Measurements from ENCODE around the gene FHIT. TPM values are rescaled to one million over a fixed set of nuclear protein-coding genes. Genes with fewer than 3 reads are reported as not detected.

FHIT gene
- total RNA-seq, 1 experiment from 2014 or later: 20.1 TPM

DNA sequence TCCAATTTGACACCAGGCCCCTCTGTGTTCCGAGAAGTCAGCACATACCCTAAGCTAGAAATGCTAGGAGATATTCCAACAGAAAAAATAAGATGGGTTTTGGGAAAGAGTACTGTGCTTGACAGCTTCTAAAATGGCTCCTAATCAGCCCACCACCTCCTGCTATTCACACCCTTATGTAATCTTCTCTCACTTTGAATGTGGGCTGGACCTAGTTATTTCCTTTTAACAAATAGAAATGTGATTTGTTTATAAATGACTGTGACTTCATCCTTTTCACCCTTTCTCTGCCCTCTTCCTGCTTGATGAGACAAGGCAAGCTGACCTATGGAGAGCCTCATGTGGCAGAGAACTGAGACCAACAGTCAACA lies 961.1 kb downstream of the FHIT start:
- TF ChIP-seq, protein P1, sequence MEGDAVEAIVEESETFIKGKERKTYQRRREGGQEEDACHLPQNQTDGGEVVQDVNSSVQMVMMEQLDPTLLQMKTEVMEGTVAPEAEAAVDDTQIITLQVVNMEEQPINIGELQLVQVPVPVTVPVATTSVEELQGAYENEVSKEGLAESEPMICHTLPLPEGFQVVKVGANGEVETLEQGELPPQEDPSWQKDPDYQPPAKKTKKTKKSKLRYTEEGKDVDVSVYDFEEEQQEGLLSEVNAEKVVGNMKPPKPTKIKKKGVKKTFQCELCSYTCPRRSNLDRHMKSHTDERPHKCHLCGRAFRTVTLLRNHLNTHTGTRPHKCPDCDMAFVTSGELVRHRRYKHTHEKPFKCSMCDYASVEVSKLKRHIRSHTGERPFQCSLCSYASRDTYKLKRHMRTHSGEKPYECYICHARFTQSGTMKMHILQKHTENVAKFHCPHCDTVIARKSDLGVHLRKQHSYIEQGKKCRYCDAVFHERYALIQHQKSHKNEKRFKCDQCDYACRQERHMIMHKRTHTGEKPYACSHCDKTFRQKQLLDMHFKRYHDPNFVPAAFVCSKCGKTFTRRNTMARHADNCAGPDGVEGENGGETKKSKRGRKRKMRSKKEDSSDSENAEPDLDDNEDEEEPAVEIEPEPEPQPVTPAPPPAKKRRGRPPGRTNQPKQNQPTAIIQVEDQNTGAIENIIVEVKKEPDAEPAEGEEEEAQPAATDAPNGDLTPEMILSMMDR (IDR thresholded peaks at IDR 0.05; ENCODE audit: unreplicated experiment): no peak
- DNase-seq (ENCODE audit: unreplicated experiment): no peak
- Mint-ChIP-seq H3K4me1 (ENCODE audit: insufficient read depth, unreplicated experiment) (peaks cover 9% of the 10 kb centered on the region), H3K27ac (ENCODE audit: low read depth, unreplicated experiment) (no peak overlapping the region), H3K36me3 (ENCODE audit: insufficient read depth, unreplicated experiment) (no peaks in the 10 kb centered on the region), H3K9me3 (ENCODE audit: unreplicated experiment) (no peaks in the 10 kb centered on the region), H3K4me3 (ENCODE audit: unreplicated experiment) (no peak overlapping the region), H3K27me3 (ENCODE audit: insufficient read depth, unreplicated experiment) (no peaks in the 10 kb centered on the region)
- POLR2A ChIA-PET: no interaction called here
- intact Hi-C loops (cut with micrococcal nuclease): no loop called here
- CTCF ChIA-PET: interaction anchor here (0.6 kb wide), 1 partner anchor 36 kb away, joined by 3 read pairs; no protein-coding TSS in a partner anchor
- BruUV-seq (replicated peaks): no TSS peak

DNA sequence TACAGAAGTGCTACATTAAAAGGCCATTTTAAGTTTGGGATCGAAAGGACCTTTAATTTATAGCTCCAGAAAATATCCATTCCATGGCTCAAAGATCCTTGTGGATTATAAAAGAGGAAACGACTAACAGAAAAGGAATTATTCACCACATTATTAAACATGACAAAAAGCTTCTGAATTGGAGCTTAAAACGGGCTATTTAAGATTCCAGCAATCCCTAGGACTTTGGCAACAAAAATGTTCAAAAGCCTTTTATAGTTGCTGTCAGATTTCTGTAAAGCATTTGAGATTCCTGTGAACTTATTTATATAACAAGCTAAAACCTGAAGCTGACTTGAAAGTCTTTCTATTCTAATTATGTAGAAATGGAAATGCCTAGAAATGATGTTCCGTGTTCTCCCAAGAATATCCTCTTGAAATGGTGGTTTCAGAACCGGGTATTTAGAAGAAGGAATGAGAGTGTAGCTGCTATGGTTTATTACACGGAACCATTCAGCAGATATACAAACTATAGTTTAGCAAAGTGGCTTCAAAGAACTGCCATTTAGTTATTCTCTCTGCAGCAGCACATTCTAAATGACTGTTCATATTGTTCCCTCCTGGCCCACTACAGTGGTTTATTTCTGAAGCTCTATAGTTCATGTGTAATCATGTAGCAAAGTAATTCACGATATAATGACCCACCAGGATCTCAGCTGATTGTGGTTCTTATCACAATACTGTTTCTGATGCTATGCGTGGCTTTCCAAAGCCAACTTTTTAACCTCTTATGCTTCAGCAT lies 961.7 kb downstream of the FHIT start:
- ChIA-PET CTCF (interaction anchor here (0.6 to 0.7 kb wide), 2 partner anchors 37 to 139 kb away, joined by 3 to 4 read pairs; no protein-coding TSS in a partner anchor), POLR2A (no interaction called here)

DNA sequence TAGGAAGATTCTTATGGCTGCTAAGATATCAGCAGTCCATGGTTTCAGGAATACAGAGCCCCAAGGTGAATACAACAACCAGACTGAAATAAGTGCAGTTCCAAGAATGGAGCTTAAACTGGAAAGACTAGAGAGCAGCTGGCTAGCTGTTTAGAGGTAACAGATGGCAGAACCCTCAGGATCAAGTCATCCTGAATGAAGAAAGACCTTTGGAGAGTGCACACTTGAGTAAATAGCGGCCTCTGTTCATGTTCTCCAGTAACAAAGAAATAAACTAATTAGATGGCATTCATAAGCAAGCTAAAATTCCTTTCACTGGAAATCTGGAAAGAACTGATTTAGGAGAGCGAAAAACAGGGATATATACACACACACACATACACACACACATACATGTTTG lies 968.4 kb downstream of the FHIT start:
- Mint-ChIP-seq H3K36me3 (ENCODE audit: insufficient read depth, unreplicated experiment) (no peaks in the 10 kb centered on the region), H3K4me3 (ENCODE audit: unreplicated experiment) (no peak overlapping the region), H3K4me1 (ENCODE audit: insufficient read depth, unreplicated experiment) (no peaks in the 10 kb centered on the region), H3K9me3 (ENCODE audit: unreplicated experiment) (no peaks in the 10 kb centered on the region), H3K27me3 (ENCODE audit: insufficient read depth, unreplicated experiment) (no peaks in the 10 kb centered on the region), H3K27ac (ENCODE audit: low read depth, unreplicated experiment) (no peak overlapping the region)
- TF ChIP-seq, protein P1 (IDR thresholded peaks at IDR 0.05; ENCODE audit: unreplicated experiment): no peak
- ChIA-PET CTCF (interaction anchor here (0.7 kb wide), 1 partner anchor 91 kb away, joined by 3 read pairs; no protein-coding TSS in a partner anchor), POLR2A (no interaction called here)
- BruUV-seq (replicated peaks): no TSS peak
- DNase-seq (ENCODE audit: unreplicated experiment): no peak
- intact Hi-C loops (cut with micrococcal nuclease): no loop called here

More for the DNA sequence above, 961.7 kb downstream of the FHIT start:
- TF ChIP-seq, protein P1 (IDR thresholded peaks at IDR 0.05; ENCODE audit: unreplicated experiment): no peak
- no TSS peak for BruUV-seq (replicated peaks)
- H3K27me3 Mint-ChIP-seq (ENCODE audit: insufficient read depth, unreplicated experiment): no peaks in the 10 kb centered on the region
- H3K27ac Mint-ChIP-seq (ENCODE audit: low read depth, unreplicated experiment): no peak overlapping the region
- H3K4me1 Mint-ChIP-seq (ENCODE audit: insufficient read depth, unreplicated experiment): peaks cover 7% of the 10 kb centered on the region
- intact Hi-C loops (cut with micrococcal nuclease): no loop called here
- DNase-seq (ENCODE audit: unreplicated experiment): no peak
- no peaks in the 10 kb centered on the region for H3K9me3 Mint-ChIP-seq (ENCODE audit: unreplicated experiment)
- H3K36me3 Mint-ChIP-seq (ENCODE audit: insufficient read depth, unreplicated experiment): no peaks in the 10 kb centered on the region
- H3K4me3 Mint-ChIP-seq (ENCODE audit: unreplicated experiment): no peak overlapping the region

DNA sequence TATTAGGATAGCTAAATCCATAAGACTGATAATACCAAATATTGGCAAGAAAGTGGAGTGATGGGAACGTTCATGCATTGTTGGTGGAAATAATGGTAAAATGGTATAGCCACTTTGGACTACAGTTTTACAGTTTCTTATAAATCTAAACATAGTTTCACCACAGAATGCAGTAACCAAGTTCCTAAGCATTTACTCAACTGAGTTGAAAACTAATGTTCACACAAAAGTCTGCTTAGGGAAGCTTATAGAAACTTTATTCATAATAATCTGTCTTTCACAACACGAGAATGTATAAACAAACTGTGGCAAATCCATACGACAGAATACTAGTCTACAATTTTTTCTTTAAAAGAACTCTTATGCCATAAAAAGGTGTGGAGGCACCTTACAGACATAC lies 969.3 kb downstream of the FHIT start:
- H3K9me3 Mint-ChIP-seq (ENCODE audit: unreplicated experiment): no peaks in the 10 kb centered on the region
- no peak overlapping the region for H3K4me3 Mint-ChIP-seq (ENCODE audit: unreplicated experiment)
- no peaks in the 10 kb centered on the region for H3K36me3 Mint-ChIP-seq (ENCODE audit: insufficient read depth, unreplicated experiment)
- no peaks in the 10 kb centered on the region for H3K27me3 Mint-ChIP-seq (ENCODE audit: insufficient read depth, unreplicated experiment)
- no TSS peak for BruUV-seq (replicated peaks)
- intact Hi-C loops (cut with micrococcal nuclease): no loop called here
- ChIA-PET CTCF (no interaction called here), POLR2A (no interaction called here)
- no peak for DNase-seq (ENCODE audit: unreplicated experiment)
- TF ChIP-seq, protein P1 (IDR thresholded peaks at IDR 0.05; ENCODE audit: unreplicated experiment): no peak
- H3K4me1 Mint-ChIP-seq (ENCODE audit: insufficient read depth, unreplicated experiment): no peaks in the 10 kb centered on the region
- H3K27ac Mint-ChIP-seq (ENCODE audit: low read depth, unreplicated experiment): no peak overlapping the region

Measured in MCF 10A (cell line).